NCI-H128 (cell line): Measurements from ENCODE around the gene RPRM.
"Not testable (repeated sequence)": the region's sequence is repeated elsewhere in the genome, so short reads cannot be mapped to it uniquely, and the experiment has no call there.

ENCODE experiments used
- DNase-seq: peaks from one replicate; lab custom pipeline; 2025; ENCODE audit not compliant: unreplicated experiment; lab: John Stamatoyannopoulos, UW

RPRM gene

DNA sequence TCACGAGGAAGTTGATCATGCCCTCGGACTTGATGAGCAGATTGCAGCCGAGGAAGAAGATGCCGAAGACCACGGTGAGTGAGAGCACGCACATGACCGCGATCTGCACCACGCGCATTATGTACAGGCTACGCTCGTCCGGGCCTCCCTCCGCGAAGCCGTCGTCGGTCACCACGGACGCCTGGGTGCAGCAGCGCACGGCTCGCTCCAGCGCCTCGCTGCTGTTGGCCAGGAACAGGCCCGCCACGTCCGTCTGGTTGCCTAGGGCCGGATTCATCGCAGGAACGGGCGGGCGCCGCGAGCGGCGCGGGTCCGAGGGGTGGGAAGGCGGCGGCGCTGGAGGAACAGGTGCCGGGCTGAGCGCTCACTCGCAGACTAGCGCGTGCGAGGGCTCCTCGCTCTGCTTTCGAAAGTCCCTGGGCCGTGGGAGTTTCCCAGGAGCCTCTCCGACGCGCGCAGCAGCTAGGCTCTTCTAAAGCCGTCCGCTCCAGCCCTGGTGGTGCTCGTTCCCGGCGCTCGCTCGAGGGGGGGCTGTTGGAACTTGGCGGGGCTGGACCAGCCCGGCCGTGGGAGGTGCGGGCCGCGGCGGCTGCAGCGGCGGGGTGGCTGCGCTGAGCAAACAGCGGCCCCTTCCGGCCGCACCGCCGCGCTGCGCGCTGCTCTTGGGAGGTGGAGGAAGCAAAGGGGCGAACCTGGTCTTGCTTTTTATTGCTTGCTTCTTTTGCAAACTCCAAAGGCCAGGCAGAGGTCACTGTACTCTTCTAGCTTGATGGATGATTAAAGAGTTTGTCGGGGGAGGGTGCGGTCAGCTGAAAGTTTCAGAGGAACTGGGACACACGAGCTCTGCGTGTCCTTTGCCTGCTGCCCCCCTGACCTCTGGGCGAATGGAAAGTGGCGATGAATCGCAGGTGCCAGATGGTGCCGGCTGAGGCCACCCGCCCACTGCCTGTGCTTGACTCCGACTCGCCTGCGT lies at the start of gene RPRM:
Gene RPRM, minus strand, starts transcription at position 474 of the 973 bp plus-strand sequence. Its CDS starts 197 bp downstream, at position 277.
- no peak for DNase-seq

DNA sequence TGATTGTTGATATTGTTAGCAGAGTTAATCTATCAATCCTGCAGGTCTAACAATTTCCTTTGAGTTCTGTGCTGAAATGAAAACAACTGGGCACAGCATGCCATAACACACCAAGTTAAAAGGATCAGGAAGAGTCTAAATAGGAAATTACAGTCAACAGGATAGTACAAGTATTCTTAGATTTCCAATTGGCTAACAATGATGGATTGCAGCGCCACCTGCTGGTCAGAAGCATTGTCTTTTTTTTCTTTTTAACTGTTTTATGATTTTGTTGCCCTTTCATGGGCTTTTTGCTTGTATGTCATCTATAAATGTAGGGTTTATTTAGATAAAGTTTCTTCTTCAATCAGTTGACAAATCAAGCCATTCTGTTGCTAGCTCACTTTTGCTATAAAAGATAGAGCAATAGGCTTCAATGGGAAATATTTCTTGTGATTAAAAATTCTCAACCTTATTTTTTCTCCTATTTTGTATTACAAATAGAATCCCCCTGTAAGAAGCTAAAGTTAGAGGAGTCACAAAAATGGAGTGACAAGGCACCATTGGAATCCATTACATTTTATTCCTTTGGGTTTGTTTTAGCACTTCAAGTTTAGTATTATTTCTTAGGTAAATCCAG lies 40.8 kb upstream of the RPRM start:
- DNase-seq: peak; percentile 4

DNA sequence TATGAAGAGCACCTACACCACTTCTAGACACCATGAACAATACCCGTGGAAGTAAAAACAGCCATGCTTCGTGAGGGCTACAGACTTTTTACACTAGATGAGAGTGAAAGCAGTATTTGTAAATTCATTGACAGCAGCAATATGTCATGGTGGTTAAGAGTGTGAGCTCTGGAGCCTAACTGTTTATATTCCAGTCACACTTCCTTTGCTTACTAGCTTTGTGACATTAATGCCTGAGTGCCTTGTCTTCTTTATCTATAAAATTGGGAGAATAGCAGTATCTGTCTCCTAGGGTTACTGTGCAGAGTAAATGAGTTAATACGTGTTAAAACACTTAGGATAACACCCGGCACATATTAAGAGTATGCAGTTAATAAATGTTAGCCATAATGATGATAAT lies 33.8 kb upstream of the RPRM start:
- no peak for DNase-seq

DNA sequence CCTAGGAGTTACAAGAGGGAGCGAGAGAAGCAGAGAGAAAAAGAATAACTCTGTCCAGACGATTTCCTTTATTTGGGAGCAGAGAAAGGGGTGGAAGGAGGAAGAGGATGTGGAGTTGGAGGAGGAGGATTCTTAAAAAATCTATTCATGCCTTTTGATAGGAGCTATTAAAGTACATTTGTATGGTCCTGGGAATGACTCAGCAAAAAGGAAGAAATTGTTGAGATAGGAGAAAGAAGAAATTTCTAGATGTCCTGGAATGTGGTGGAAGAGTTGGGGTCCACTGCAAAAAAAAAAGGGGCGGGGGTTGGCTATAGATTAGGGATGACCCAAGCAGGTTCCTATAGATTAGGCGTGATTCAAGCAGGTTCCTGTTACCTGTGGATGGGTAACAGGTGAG lies 32.4 kb upstream of the RPRM start:
- no peak for DNase-seq

DNA sequence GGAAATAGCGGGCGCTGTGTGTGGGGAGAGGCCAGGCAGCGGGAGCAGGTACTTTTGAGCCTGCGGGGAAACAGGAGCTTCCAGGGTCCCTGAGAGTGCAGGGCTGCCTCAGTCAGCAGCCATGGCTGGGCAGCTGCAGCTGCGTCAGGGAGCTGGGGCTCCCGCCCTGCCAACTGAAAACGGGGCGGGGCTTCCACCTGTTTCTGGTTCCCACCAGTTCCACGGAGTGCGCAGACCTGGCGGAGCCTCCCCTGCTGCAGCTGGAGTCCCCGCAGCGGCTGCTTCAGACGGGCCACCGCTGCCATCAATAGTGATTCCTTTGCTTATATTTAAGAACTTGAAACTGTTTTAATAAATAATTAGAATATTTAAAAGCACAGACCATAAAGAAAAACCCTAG lies 30.6 kb upstream of the RPRM start:
- no peak for DNase-seq

DNA sequence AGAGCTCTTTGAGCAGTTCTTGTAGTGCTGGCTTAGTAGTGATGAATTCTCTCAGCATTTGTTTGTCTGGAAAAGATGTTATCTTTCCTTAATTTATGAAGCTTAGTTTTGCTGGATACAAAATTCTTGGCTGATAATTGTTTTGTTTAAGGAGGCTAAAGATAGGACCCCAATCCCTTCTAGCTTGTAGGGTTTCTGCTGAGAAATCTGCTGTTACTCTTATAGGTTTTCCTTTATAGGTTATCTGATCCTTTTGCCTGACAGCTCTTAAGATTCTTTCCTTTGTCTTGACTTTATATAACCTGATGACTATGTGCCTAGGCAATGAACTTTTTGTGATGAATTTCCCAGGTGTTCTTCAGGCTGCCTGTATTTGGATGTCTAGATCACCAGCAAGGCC lies 27.9 kb upstream of the RPRM start:
- not testable (repeated sequence) for DNase-seq

DNA sequence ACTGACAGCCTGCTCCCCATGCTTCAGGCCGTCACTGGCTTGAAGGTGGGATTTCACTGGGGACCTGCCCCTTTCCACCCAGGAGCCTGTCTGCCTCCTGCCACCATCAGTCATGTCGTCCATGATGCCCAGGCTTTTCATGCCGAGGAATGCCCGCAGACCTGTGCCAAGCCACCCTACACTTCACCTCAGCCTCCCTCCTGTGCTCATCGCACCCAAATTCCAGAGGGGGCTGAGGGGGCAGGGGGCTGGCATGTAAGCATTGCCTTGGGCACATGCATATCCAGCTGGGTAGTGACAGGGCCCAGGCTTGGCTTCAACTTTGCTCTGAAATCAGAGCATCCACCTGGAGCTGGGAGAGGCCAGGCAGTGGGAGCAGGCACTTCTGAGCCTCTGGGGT lies 20.9 kb upstream of the RPRM start:
- DNase-seq: no peak

DNA sequence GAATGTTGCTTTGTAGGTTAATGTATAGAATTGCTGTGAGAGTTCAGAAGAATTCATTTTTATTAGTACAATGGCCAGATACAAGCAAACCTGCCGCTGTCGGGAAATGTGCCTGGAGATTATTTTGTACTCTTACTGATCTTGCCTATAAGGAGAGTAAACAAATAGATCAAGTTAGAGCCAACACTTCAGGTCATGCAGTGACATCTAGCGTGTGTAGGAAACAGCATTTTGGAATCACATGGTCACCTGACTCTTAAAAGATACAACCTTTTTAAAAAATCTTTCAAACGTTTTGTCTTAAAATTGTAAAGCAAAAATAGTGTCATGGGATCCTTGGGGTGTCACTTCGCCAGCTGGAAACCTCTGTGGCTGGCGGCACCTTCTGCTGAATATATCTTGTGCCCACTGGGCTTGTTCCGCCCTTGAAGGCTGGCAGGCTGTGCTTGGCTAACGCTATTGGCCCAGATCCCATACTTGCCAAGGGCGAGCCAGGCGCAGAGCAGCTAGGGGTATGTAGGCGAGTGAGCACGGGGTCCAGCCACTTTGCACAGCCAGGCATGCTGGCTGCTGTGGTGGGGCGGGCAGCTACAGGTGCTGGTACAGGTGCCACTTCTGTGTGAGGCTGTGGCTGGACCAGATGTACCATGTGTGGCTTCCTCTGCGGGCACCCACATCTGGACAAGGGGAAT lies 19.5 kb upstream of the RPRM start:
- DNase-seq: no peak

DNA sequence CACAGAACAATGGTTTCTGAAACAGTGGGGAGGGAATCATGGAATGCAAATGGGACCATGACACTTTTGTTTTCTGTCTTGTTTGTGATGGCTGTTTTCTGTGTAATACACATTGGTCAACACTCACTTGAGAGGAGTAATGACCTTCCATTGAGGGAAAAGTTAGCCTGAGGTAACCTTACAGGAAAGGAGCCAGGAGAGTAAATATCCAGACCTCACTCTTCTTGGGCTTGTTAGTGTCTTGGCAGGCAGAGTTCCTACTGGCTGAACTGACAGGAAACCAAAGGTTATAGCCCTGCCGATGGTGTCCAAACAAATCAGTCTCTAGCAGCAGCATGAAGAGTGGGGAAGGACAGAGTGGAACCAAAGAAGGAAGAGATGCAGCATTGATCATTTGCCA lies 17.2 kb upstream of the RPRM start:
- no peak for DNase-seq

DNA sequence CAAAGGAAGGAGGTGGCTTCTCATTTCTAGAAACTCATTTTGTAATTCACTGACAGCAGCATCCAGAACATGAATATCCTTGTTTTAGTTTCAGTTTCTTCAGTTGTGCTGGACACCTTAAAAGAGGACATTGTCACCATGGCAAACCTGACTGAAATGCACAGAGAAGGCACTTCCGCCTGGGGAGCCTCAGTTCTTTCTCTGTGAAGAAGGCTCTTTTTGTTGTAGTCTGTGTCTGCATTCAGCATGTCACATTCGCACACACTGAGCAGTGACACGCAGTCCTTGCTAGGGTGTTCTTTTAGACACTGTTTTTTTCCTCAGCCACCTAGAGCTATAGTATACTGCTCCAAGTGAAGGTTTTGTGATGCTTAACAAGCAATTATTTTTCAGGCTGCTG lies 9.5 kb upstream of the RPRM start:
- DNase-seq: no peak

DNA sequence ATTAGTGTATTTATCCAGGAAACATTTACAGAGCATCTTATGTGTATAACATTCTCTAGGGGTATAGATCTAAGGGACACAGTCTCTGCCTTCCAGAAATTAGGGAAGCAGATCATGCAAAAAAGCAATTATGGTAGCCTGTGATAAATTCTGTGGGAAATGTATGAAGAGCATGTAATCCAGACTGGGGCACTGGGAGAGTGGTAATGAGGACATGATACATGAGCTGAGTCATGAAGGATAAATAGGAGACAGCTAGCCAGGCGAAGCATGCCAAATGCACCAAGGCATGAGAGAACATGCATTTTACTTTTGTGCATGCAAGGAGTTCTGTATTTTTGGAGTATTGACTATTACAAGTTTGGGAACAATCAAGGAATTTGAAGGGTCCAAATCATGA lies 8.9 kb upstream of the RPRM start:
- no peak for DNase-seq

DNA sequence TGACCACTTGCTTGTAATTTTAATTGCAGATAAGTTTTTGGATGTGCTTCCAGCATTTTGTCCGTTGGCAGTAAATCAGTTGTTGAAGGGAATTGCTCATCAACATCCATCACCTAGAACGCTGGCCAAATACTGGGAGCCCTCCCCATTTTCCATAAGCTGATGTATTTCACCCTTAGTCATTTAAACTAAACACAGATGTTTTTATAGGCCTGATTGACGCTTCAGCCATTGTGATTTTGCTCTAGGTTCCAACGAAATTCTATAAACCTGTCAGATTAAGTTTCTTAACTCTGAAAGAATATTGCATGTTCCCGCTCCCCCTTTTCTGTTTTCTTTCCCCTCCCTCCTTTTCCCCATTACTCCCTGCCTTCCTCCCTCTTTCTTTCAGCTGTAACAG lies 1.0 kb upstream of the RPRM start:
- DNase-seq: no peak

DNA sequence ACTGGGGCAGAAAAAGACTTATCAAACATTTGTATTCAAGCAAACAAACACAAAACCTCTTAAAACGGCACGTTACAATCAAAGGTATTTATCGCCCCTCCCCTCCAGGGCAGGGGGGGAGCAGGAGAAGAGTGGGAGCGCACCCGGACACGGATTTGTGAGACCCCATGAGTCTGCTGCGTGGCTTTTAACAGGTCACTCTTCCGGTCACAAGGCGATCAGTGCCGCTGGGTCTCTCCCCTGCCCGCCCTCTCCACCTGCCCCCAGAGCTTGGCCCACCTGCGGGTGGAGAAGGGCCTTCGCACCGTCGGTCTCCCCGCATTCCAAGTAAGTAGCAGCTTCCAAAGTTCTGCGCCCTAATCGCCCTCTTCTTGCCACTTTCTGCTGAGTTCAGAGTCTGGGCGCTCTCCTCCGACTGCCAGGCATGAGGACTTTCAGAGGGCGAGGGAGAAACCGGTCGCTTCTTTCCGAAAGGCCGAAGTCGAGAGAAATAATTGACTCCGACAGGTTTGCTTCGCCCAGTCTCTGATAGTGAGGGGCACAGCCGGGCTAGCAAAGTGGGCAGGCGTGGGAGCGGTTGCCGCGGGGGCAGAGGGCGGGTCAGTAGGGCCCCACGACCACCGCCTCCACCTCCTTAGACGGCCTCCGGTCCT lies 800 bp downstream of the RPRM start:
- no peak for DNase-seq

DNA sequence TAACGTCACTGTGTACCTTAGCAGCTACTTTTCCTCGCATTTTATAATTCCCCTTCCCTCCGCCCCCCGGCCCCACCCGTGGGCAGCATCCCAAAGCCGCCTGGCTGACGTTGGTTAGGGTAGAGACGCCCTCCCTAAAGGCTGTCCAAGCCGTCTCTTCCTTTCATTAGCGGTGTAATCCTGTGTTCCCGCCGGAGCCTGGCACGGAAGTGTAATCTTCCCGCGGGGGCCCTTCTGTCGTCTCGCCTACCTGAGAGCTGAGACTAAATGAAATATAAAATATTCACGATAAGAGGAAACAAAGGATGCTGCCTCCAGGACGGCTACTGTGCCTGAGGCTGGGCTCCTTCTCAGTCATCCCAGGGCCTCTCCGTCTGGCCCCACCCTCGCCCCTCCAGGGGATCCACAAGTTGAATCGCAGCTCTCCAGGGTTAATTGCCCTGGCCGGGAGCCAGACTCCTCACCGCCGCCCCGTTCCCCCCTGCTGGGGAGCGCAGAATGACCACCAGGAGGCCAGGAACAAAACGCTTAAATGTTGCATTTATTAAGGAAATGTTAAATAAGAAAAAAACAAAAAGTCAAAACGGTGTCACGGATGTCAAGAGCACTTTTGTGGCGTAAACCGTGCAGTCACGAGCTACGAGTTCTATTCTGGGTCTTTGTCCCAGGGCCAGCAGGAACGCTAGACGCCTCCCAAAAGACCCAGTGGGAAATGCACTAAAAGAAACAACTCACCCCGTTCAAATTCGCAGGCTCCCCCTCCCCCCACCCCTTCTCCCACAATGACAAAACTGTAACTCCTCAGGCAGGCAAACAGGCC lies 1.5 kb downstream of the RPRM start:
- DNase-seq: no peak

DNA sequence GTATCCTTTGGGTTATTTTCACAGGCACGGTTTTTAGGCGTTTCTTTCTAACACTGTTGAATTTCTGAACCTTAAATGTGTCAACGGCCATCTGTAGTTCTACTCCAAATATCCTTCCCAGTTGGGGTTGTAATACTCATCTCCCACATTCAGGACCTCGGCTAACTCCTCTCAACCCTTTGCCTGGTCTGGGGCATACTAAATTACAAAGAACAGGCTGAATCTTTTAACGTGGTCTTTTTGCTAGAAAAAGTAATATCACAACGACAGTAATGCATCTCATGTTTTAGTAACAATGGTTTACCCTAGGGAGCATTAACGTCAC lies 2.1 kb downstream of the RPRM start:
- DNase-seq: no peak

DNA sequence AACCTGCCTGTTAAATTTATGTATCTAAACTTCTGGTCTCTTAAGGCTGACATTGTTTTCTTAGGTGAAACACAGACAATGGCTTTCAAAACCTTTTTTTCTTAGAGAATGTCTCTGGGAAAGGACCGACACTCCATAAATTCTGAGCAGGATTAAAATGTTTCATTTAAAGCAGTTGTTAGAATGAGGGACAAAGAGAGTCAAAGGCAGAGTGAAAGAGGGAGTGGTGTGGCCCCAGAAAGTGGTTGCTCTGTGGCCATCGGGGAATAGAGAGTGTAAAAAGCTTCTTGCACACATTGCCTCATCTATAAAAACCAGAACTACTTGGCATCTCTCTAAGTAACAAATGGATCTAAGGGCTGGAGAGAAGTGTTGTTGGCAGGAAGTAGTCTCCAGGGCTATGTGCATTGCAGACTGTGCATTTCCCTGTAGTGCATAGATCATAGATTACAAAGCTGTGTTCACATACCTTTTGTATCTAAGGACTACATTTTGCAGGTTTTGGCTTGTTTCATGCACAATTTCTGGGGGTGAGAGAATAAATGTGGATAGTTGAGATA lies 3.6 kb downstream of the RPRM start:
- DNase-seq: no peak

DNA sequence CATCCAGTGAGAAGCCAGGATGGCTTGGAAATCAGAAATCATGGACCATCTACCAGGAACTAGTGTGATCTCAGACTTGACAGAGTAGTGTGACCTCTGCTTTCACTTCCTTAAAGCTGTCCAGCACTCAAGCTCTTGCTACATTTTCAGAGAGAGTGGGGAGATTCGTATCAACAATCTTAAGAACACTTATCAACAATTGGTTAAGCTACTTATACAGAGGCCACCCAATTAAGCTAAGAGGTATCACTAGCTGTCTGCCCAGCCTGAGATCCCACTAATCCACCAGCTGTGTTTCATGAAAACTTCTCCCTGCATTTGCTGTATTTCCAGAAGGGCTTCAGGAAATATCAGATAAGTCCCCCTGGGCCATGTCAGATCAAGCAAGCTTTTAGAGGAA lies 4.2 kb downstream of the RPRM start:
- DNase-seq: no peak

DNA sequence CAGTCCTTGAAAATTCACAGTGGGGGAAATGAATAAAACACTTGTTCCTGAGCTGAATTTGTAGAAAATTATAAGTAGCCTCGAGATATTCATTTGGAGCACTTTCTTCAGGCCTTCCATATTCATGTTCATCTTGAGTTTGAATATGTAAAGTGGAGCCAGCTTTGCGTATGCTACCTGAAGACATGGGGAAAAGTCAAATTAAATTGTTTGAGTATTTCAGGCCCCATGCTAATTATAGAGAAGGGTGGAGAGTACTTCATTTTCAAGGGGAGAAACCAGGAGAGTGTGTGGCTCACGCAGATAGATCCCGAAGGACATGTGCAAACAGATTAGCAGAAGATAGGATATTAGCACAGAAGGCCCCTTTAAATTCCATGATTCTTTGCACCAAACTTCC lies 7.7 kb downstream of the RPRM start:
- no peak for DNase-seq

DNA sequence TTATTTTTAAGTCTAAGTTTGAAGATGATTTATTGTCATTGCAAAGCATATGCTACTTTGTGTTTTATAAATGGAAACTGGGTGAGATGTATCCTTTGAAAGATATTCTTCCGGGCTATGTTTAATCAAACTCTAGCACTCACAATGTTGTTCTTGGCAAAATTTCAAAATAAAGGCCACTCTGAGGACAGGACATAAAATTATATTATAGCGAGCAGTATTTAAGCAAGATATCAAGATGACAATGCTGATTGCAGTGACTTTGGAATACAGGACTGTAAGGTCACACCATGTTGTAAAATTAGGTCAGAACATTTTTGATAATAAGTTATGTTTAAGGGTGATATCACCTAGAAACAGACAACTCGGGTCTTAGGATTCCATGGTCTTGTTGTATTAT lies 14.2 kb downstream of the RPRM start:
- no peak for DNase-seq

DNA sequence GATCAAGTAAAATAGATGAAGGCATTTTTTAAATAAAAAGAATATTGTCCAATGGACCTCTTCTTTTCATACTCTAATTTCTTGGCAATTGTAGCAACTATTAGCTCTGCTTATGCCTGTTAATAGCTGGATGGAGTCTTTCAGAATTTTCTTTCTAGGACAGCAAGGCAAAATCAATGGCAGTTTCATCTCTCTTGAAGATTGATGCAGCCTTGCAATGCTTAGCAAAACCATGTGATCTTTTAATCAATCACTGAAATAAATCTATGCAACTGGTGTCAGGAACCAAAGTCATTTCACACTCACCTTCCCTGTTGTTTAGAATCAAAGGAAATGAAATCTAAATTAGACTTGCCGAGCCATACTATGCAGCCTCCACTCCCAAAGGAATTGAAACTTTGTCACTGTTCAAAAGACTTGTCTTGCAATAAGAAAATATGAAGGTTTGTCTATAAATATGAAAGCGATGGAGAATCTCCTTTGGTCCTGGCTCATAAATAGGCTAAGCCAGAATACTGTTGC lies 16.2 kb downstream of the RPRM start:
- no peak for DNase-seq
